HEK293 (cell line): ENCODE measurements around the gene NIN.
A peak's percentile ranks its signal among the peaks of the same experiment; 100 is the strongest.

Experiments used
- CTCF ChIA-PET: fragments of 350-600 bp; formaldehyde crosslinking; extraction: SDS; loops from one replicate; lab custom pipeline; 2021; ENCODE audit warnings: antibody characterized with exemption; lab: Yijun Ruan, JAX
- POLR2A ChIA-PET: fragments of 300-600 bp; formaldehyde crosslinking; extraction: SDS; loops from one replicate; lab custom pipeline; 2020; ENCODE audit warnings: antibody characterized with exemption, inconsistent platforms; lab: Yijun Ruan, JAX
- H3K27ac ChIP-seq: fragments of 200-500 bp; sonication (Bioruptor generic); 2 replicates; pipeline ENCODE4 v1.5.1; 2014; ENCODE audit warnings: low read depth, low read length, control low read depth, inconsistent platforms; ENCODE audit errors: extremely low read depth
- H3K36me3 ChIP-seq, 2 experiments: fragments of 200-500 bp in 1 of 2; sonication (Bioruptor generic) in 1 of 2; 1 replicate in 1 of 2; 2 replicates in 1 of 2; pipeline ENCODE4 v1.5.1; 2014 to 2017; ENCODE audit warnings: inconsistent platforms in 2 of 2, low read length in 2 of 2; ENCODE audit not compliant: control insufficient read depth in 2 of 2, insufficient read depth in 1 of 2
- H3K4me1 ChIP-seq: fragments of 200-500 bp; sonication (Bioruptor generic); 2 replicates; pipeline ENCODE4 v1.5.1; 2014; ENCODE audit warnings: mild to moderate bottlenecking, low read length, inconsistent platforms; ENCODE audit not compliant: control insufficient read depth, insufficient read depth
- H3K4me3 ChIP-seq: 2 replicates; pipeline ENCODE4 v1.5.1; 2011; ENCODE audit warnings: low read depth, mild to moderate bottlenecking, control low read depth, low read length, moderate library complexity
- H3K9me3 ChIP-seq: fragments of 200-500 bp; sonication (Bioruptor generic); 2 replicates; pipeline ENCODE4 v1.5.1; 2014; ENCODE audit warnings: low read depth, low read length, inconsistent platforms; ENCODE audit not compliant: control insufficient read depth, insufficient read depth
- EGR2 ChIP-seq: fragments of 450-650 bp; formaldehyde crosslinking; IDR thresholded peaks from 2 replicates; pipeline ENCODE4 v1.5.1; 2016; ENCODE audit warnings: low read depth, missing biosample characterization, missing genetic modification characterization
- ZBTB20 ChIP-seq: fragments of 450-650 bp; formaldehyde crosslinking; IDR thresholded peaks from 2 replicates; pipeline ENCODE4 v1.5.1; 2016; ENCODE audit warnings: missing biosample characterization, missing genetic modification characterization
- ZBTB48 ChIP-seq: fragments of 450-650 bp; formaldehyde crosslinking; IDR thresholded peaks from 2 replicates; pipeline ENCODE4 v1.5.1; 2016; ENCODE audit warnings: missing biosample characterization, missing genetic modification characterization
- ZFHX2 ChIP-seq: fragments of 450-650 bp; formaldehyde crosslinking; conservative IDR thresholded peaks from 2 replicates; pipeline ENCODE4 v1.5.1; 2016; ENCODE audit warnings: missing biosample characterization, missing genetic modification characterization
- ZFP37 ChIP-seq: fragments of 450-650 bp; formaldehyde crosslinking; IDR thresholded peaks from 2 replicates; pipeline ENCODE4 v1.5.1; 2016; ENCODE audit warnings: missing biosample characterization, missing genetic modification characterization
- ZNF140 ChIP-seq: fragments of 450-650 bp; formaldehyde crosslinking; IDR thresholded peaks from 2 replicates; pipeline ENCODE4 v1.5.1; 2016; ENCODE audit warnings: missing biosample characterization, missing genetic modification characterization
- ZNF239 ChIP-seq: fragments of 450-650 bp; formaldehyde crosslinking; IDR thresholded peaks from 2 replicates; pipeline ENCODE4 v1.5.1; 2016; ENCODE audit warnings: missing biosample characterization, missing genetic modification characterization
- ZNF416 ChIP-seq: fragments of 450-650 bp; formaldehyde crosslinking; IDR thresholded peaks from 2 replicates; pipeline ENCODE4 v1.5.1; 2016; ENCODE audit warnings: missing biosample characterization, missing genetic modification characterization
- ZNF530 ChIP-seq: fragments of 450-650 bp; formaldehyde crosslinking; IDR thresholded peaks from 2 replicates; pipeline ENCODE4 v1.5.1; 2016; ENCODE audit warnings: low read depth, missing biosample characterization, missing genetic modification characterization
- ZNF549 ChIP-seq: fragments of 450-650 bp; IDR thresholded peaks from 2 replicates; pipeline ENCODE4 v1.5.1; 2018; ENCODE audit warnings: missing biosample characterization, missing genetic modification characterization, mild to moderate bottlenecking, inconsistent platforms, moderate library complexity
- ZNF658 ChIP-seq: fragments of 450-650 bp; formaldehyde crosslinking; IDR thresholded peaks from 2 replicates; pipeline ENCODE4; 2016; ENCODE audit warnings: missing biosample characterization, missing genetic modification characterization
- ZNF701 ChIP-seq: fragments of 450-650 bp; formaldehyde crosslinking; IDR thresholded peaks from 2 replicates; pipeline ENCODE4 v1.5.1; 2016; ENCODE audit warnings: missing biosample characterization, missing genetic modification characterization
- TF ChIP-seq, protein P1 (sequence below): fragments of 450-650 bp; formaldehyde crosslinking; IDR thresholded peaks from 2 replicates; pipeline ENCODE4 v1.5.1; 2017; ENCODE audit warnings: missing biosample characterization, missing genetic modification characterization
- TF ChIP-seq, protein P2 (sequence below): fragments of 450-650 bp; formaldehyde crosslinking; IDR thresholded peaks from 2 replicates; pipeline ENCODE4; 2016; ENCODE audit warnings: missing biosample characterization, missing genetic modification characterization
- TF ChIP-seq, protein P3 (sequence below): fragments of 450-650 bp; IDR thresholded peaks from 2 replicates; pipeline ENCODE4 v1.5.1; 2018; ENCODE audit warnings: missing biosample characterization, mild to moderate bottlenecking, missing genetic modification characterization
- TF ChIP-seq, protein P4 (sequence below): fragments of 450-650 bp; formaldehyde crosslinking; IDR thresholded peaks from 2 replicates; pipeline ENCODE4 v1.5.1; 2016; ENCODE audit warnings: missing biosample characterization, missing genetic modification characterization
- TF ChIP-seq, protein P5 (sequence below): fragments of 450-650 bp; formaldehyde crosslinking; IDR thresholded peaks from 2 replicates; pipeline ENCODE4 v1.5.1; 2016; ENCODE audit warnings: missing biosample characterization, missing genetic modification characterization

NIN gene

DNA sequence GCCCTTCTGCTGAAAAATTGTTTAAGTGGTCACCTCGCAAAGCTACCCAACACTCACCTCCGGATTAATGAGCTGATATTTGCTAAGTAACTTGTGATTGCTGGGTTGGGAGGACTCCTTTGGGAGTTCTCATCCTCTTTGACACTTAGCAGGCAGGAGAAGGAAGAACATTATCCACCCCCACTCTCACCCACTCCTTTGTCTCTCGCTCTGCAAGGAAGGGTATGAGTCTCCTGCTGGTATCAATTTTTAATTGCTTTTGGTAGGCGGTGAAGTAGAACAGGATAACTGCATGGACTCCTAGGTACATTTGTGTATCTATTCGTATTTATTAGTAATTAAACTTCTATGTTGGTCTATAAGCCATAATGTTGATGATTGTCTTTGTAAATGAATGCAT is 34.0 kb upstream of the NIN start:
- ChIA-PET CTCF (interaction anchor here (0.7 kb wide), 1 partner anchor 656 kb away, joined by 3 read pairs; no protein-coding TSS in a partner anchor), POLR2A (no interaction called here)
- Histone ChIP-seq H3K36me3 (no peaks in the 10 kb centered on the region), H3K27ac (no peak overlapping the region), H3K4me3 (no peak overlapping the region), H3K9me3 (no peaks in the 10 kb centered on the region), H3K4me1 (peaks cover 3% of the 10 kb centered on the region; the same call in 1 of the 2 replicates)
- TF ChIP-seq ZNF416 (tag by site-specific recombination) (no peak), ZFHX2 (tag by site-specific recombination) (0 out of 2 replicates have a peak, but pooled peaks have one; percentile 14), EGR2 (tag by site-specific recombination) (peak; percentile 64), ZNF701 (tag by site-specific recombination) (no peak), ZNF239 (tag by site-specific recombination) (no peak)
- TF ChIP-seq, protein P1, sequence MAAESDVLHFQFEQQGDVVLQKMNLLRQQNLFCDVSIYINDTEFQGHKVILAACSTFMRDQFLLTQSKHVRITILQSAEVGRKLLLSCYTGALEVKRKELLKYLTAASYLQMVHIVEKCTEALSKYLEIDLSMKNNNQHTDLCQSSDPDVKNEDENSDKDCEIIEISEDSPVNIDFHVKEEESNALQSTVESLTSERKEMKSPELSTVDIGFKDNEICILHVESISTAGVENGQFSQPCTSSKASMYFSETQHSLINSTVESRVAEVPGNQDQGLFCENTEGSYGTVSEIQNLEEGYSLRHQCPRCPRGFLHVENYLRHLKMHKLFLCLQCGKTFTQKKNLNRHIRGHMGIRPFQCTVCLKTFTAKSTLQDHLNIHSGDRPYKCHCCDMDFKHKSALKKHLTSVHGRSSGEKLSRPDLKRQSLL: no peak

DNA sequence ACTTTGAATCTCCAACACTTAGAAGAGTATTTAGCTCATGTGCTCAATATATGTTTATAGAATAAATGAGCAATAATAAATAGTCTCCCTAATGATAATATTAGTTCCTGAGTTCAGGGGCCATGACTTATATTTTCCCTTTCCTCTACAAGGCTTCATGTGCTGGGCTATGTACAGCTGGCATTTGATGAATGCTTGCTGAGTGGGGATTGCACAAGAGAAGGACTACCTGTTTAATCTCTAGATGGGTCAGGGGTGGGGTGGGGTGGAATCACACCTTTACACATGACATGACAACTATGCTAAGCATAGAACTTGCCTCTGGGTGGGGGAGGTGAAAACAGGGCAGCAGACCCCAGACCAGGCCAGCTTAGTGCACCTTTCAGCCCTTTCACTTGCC is 33.3 kb upstream of the NIN start:
- Histone ChIP-seq H3K36me3 (no peaks in the 10 kb centered on the region), H3K9me3 (no peaks in the 10 kb centered on the region), H3K4me3 (no peak overlapping the region), H3K27ac (no peak overlapping the region), H3K4me1 (peaks cover 7% of the 10 kb centered on the region; the same call in 1 of the 2 replicates)
- TF ChIP-seq ZBTB48 (tag by site-specific recombination) (no peak), ZNF530 (tag by site-specific recombination) (no peak), ZNF140 (tag by site-specific recombination) (no peak), ZBTB20 (tag by site-specific recombination) (no peak)
- TF ChIP-seq, protein P2, sequence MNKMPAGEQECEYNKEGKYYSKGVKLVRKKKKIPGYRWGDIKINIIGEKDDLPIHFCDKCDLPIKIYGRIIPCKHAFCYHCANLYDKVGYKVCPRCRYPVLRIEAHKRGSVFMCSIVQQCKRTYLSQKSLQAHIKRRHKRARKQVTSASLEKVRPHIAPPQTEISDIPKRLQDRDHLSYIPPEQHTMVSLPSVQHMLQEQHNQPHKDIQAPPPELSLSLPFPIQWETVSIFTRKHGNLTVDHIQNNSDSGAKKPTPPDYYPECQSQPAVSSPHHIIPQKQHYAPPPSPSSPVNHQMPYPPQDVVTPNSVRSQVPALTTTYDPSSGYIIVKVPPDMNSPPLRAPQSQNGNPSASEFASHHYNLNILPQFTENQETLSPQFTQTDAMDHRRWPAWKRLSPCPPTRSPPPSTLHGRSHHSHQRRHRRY (tag by site-specific recombination): no peak
- TF ChIP-seq, protein P3, sequence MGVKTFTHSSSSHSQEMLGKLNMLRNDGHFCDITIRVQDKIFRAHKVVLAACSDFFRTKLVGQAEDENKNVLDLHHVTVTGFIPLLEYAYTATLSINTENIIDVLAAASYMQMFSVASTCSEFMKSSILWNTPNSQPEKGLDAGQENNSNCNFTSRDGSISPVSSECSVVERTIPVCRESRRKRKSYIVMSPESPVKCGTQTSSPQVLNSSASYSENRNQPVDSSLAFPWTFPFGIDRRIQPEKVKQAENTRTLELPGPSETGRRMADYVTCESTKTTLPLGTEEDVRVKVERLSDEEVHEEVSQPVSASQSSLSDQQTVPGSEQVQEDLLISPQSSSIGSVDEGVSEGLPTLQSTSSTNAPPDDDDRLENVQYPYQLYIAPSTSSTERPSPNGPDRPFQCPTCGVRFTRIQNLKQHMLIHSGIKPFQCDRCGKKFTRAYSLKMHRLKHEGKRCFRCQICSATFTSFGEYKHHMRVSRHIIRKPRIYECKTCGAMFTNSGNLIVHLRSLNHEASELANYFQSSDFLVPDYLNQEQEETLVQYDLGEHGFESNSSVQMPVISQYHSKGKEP (tag by site-specific recombination): no peak
- TF ChIP-seq, protein P4, sequence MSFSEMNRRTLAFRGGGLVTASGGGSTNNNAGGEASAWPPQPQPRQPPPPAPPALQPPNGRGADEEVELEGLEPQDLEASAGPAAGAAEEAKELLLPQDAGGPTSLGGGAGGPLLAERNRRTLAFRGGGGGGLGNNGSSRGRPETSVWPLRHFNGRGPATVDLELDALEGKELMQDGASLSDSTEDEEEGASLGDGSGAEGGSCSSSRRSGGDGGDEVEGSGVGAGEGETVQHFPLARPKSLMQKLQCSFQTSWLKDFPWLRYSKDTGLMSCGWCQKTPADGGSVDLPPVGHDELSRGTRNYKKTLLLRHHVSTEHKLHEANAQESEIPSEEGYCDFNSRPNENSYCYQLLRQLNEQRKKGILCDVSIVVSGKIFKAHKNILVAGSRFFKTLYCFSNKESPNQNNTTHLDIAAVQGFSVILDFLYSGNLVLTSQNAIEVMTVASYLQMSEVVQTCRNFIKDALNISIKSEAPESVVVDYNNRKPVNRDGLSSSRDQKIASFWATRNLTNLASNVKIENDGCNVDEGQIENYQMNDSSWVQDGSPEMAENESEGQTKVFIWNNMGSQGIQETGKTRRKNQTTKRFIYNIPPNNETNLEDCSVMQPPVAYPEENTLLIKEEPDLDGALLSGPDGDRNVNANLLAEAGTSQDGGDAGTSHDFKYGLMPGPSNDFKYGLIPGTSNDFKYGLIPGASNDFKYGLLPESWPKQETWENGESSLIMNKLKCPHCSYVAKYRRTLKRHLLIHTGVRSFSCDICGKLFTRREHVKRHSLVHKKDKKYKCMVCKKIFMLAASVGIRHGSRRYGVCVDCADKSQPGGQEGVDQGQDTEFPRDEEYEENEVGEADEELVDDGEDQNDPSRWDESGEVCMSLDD: no peak
- CTCF ChIA-PET: interaction anchor here (0.6 kb wide), 1 partner anchor 101 kb away, joined by 3 read pairs; no protein-coding TSS in a partner anchor
- POLR2A ChIA-PET: no interaction called here

DNA sequence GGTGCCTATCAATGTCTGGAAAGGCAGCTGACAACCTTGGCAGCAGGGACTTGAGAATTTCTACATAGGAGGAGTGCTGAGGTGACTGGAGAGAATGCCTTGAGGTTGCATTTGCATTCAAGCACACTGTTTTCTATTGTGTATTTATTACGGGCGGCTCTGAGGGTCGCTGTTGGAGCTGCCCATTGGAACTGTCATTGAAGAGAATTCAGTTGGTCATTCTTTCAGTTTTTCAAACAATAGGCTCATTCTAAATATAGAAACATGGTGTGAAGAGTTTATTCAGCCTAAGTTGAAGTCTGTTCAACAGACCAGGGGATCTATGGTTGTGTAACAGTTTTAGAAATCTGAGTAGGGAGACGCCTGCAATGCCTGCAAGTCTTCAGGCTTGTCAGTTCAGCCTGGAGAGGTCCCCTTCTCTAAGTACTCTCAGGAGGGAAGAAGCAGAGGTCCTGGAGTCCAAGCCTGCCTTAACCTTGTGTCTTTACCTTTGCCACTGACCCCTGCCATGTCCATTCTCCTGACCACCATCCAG is 31.1 kb upstream of the NIN start:
- Histone ChIP-seq H3K9me3 (no peaks in the 10 kb centered on the region), H3K4me3 (no peak overlapping the region), H3K27ac (no peak overlapping the region), H3K36me3 (no peaks in the 10 kb centered on the region), H3K4me1 (peaks cover 7% of the 10 kb centered on the region; the same call in 1 of the 2 replicates)
- CTCF ChIA-PET: interaction anchor here (0.5 to 2.5 kb wide), 8 partner anchors 13 to 539 kb away, joined by 3 to 14 read pairs (median 4); no protein-coding TSS in a partner anchor
- POLR2A ChIA-PET: interaction anchor here (0.6 to 0.7 kb wide), 2 partner anchors 82 to 195 kb away, joined by 3 read pairs; partner anchors contain the start of gene PYGL
- TF ChIP-seq ZNF658 (tag by site-specific recombination) (no peak), ZNF239 (tag by site-specific recombination) (no peak), ZNF549 (tag by site-specific recombination) (no peak), ZFP37 (tag by site-specific recombination) (no peak)
- TF ChIP-seq, protein P5, sequence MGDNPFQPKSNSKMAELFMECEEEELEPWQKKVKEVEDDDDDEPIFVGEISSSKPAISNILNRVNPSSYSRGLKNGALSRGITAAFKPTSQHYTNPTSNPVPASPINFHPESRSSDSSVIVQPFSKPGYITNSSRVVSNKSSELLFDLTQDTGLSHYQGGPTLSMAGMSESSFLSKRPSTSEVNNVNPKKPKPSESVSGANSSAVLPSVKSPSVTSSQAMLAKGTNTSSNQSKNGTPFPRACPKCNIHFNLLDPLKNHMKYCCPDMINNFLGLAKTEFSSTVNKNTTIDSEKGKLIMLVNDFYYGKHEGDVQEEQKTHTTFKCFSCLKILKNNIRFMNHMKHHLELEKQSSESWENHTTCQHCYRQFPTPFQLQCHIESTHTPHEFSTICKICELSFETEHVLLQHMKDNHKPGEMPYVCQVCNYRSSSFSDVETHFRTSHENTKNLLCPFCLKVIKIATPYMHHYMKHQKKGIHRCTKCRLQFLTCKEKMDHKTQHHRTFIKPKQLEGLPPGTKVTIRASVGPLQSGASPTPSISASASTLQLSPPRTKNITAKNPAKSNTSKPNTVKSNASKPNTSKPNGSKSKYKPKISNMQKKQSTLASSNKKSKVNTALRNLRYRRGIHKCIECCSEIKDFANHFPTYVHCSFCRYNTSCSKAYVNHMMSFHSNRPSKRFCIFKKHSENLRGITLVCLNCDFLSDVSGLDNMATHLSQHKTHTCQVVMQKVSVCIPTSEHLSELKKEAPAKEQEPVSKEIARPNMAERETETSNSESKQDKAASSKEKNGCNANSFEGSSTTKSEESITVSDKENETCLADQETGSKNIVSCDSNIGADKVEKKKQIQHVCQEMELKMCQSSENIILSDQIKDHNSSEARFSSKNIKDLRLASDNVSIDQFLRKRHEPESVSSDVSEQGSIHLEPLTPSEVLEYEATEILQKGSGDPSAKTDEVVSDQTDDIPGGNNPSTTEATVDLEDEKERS (tag by site-specific recombination): no peak
